Right forelimb (tissue), 1 donor: Measurements from ENCODE around the gene ELL.

Experiments used
- DNase-seq: peaks from one replicate; pipeline ENCODE4 v3.0.0-alpha.2; 2018

The ELL gene

GRCh38 chr19:18431351-18432197 is 90.3 kb downstream of the ELL start:
- DNase-seq: no peak

GRCh38 chr19:18430417-18431144 is 91.3 kb downstream of the ELL start:
- DNase-seq: no peak

- no peak for DNase-seq
These were observed 92.0 kb downstream of the ELL start for GRCh38 chr19:18429717-18430416.

GRCh38 chr19:18428787-18429674 is 92.8 kb downstream of the ELL start:
- peak; percentile 87 for DNase-seq

GRCh38 chr19:18428173-18428786 is 93.6 kb downstream of the ELL start:
- no peak for DNase-seq

GRCh38 chr19:18427743-18428113 is 94.1 kb downstream of the ELL start:
- no peak for DNase-seq

- no peak for DNase-seq
These were observed 94.7 kb downstream of the ELL start for GRCh38 chr19:18427080-18427742.

- DNase-seq: no peak
These were observed 95.5 kb downstream of the ELL start for GRCh38 chr19:18426416-18426767.

GRCh38 chr19:18425515-18426415 is 96.1 kb downstream of the ELL start:
- no peak for DNase-seq

- DNase-seq: no peak
These were observed 96.9 kb downstream of the ELL start for GRCh38 chr19:18424890-18425514.

- DNase-seq: no peak
These were observed 97.6 kb downstream of the ELL start for GRCh38 chr19:18424122-18424889.

- no peak for DNase-seq
These were observed 98.4 kb downstream of the ELL start for GRCh38 chr19:18423258-18424020.

GRCh38 chr19:18422530-18423191 is 99.2 kb downstream of the ELL start:
- DNase-seq: no peak

- DNase-seq: no peak
These were observed 100.4 kb downstream of the ELL start for GRCh38 chr19:18421371-18421959.

GRCh38 chr19:18420930-18421329 is 100.9 kb downstream of the ELL start:
- no peak for DNase-seq

GRCh38 chr19:18419699-18420460 is 102.0 kb downstream of the ELL start:
- DNase-seq: no peak
